Endothelial cell (in vitro differentiated cells): ENCODE data around the gene PHF2. TPM values are rescaled to one million over a fixed set of nuclear protein-coding genes. Genes with fewer than 3 reads are reported as not detected.

Source experiments
- DNase-seq: peaks from one replicate; pipeline ENCODE4 v3.0.0; 2021; ENCODE audit warnings: low spot score
- H3K27ac Mint-ChIP-seq: one replicate; pipeline ENCODE4 v1.8.0; 2021; ENCODE audit warnings: mixed read lengths, inconsistent platforms; ENCODE audit not compliant: unreplicated experiment
- H3K27me3 Mint-ChIP-seq: one replicate; pipeline ENCODE4 v1.8.0; 2021; ENCODE audit warnings: mild to moderate bottlenecking, moderate library complexity, mixed read lengths, inconsistent platforms; ENCODE audit not compliant: unreplicated experiment
- H3K36me3 Mint-ChIP-seq: one replicate; pipeline ENCODE4 v1.8.0; 2021; ENCODE audit warnings: mild to moderate bottlenecking, low read depth, mixed read lengths, inconsistent platforms; ENCODE audit not compliant: unreplicated experiment
- H3K4me1 Mint-ChIP-seq: one replicate; pipeline ENCODE4 v1.8.0; 2021; ENCODE audit warnings: mild to moderate bottlenecking, mixed read lengths, inconsistent platforms; ENCODE audit not compliant: unreplicated experiment
- H3K4me3 Mint-ChIP-seq: one replicate; pipeline ENCODE4 v1.8.0; 2021; ENCODE audit warnings: mild to moderate bottlenecking, mixed read lengths, inconsistent platforms; ENCODE audit not compliant: unreplicated experiment
- H3K9me3 Mint-ChIP-seq: one replicate; pipeline ENCODE4 v1.8.0; 2021; ENCODE audit warnings: mixed read lengths, inconsistent platforms; ENCODE audit not compliant: unreplicated experiment
- total RNA-seq: library from RNA; stranded (reverse); fragmentation: NEBNext Ultra II Directional; extraction: Animal tissue kit (Norgen Biotek cat#: 25700); gene quantifications from one replicate; pipeline ENCODE4 v1.2.1, GENCODE V29; 2021; ENCODE audit not compliant: unreplicated experiment
- TF ChIP-seq, protein P1 (sequence below): fragments of 200-600 bp; sonication (generic); IDR thresholded peaks from one replicate; pipeline ENCODE4 v1.5.0; 2021; ENCODE audit warnings: antibody characterized with exemption; ENCODE audit not compliant: unreplicated experiment

Gene PHF2
- total RNA-seq, 1 donor from 2014 or later: 20.9 TPM

- TF ChIP-seq, protein P1, sequence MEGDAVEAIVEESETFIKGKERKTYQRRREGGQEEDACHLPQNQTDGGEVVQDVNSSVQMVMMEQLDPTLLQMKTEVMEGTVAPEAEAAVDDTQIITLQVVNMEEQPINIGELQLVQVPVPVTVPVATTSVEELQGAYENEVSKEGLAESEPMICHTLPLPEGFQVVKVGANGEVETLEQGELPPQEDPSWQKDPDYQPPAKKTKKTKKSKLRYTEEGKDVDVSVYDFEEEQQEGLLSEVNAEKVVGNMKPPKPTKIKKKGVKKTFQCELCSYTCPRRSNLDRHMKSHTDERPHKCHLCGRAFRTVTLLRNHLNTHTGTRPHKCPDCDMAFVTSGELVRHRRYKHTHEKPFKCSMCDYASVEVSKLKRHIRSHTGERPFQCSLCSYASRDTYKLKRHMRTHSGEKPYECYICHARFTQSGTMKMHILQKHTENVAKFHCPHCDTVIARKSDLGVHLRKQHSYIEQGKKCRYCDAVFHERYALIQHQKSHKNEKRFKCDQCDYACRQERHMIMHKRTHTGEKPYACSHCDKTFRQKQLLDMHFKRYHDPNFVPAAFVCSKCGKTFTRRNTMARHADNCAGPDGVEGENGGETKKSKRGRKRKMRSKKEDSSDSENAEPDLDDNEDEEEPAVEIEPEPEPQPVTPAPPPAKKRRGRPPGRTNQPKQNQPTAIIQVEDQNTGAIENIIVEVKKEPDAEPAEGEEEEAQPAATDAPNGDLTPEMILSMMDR: no peak
- H3K36me3 Mint-ChIP-seq: peaks cover 21% of the 10 kb centered on the region
Measured at GRCh38 chr9:93645149-93645889, 68.9 kb downstream of the PHF2 start.

DNA sequence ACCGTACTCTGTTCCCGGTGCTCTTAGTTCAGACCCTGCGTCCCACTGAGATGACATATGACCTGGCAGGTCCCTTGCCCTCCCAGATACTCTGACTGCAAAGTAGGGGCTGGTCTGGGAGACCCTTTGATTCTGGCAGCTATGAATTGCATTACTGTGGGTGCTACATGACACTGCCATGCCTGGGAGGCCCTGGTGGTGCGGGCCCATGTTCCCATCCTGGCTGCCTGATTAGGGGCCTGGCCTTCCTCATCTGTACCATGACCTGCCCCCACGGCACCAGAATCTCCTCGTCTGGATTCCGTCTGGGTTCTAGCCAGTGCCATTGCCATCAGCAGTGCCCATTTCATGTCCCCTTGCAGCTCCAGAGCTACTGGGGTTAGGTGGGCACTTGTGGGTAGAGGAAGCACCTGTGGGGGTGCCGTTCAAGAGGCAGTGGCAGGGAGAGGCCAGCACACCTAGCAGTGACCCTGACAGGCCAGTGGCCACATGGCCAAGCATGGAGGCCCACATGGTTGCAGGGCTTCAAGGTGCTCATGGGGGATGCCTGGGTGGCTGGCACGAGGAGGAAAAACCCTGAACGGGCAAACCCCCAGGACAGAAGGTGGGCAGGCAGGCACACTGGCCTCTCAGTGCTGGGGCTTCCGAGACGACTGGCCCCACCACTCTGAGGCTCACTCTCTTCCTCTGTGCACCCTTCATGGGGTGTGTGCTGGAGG lies 69.7 kb downstream of the PHF2 start:
- H3K4me1 Mint-ChIP-seq: peaks cover 8% of the 10 kb centered on the region
- H3K27ac Mint-ChIP-seq: no peak overlapping the region
- no peaks in the 10 kb centered on the region for H3K27me3 Mint-ChIP-seq
- H3K36me3 Mint-ChIP-seq: peaks cover 23% of the 10 kb centered on the region
- TF ChIP-seq, protein P1: no peak
- no peaks in the 10 kb centered on the region for H3K9me3 Mint-ChIP-seq
- H3K4me3 Mint-ChIP-seq: no peak overlapping the region
- DNase-seq: no peak

More at GRCh38 chr9:93645149-93645889, 68.9 kb downstream of the PHF2 start:
- Mint-ChIP-seq H3K27me3 (no peaks in the 10 kb centered on the region), H3K4me1 (peaks cover 8% of the 10 kb centered on the region), H3K27ac (no peak overlapping the region), H3K4me3 (no peak overlapping the region), H3K9me3 (no peaks in the 10 kb centered on the region)
- DNase-seq: no peak

- Mint-ChIP-seq H3K36me3 (peaks cover 30% of the 10 kb centered on the region), H3K9me3 (no peaks in the 10 kb centered on the region), H3K4me1 (peaks cover 8% of the 10 kb centered on the region), H3K4me3 (no peak overlapping the region), H3K27ac (no peak overlapping the region), H3K27me3 (peaks cover 1% of the 10 kb centered on the region)
- DNase-seq: peak; percentile 1
- TF ChIP-seq, protein P1: no peak
Measured at GRCh38 chr9:93646640-93647178, 70.3 kb downstream of the PHF2 start.

GRCh38 chr9:93648181-93648580 lies 71.8 kb downstream of the PHF2 start:
- TF ChIP-seq, protein P1: no peak
- Mint-ChIP-seq H3K4me1 (peaks cover 7% of the 10 kb centered on the region), H3K27me3 (peaks cover 1% of the 10 kb centered on the region), H3K4me3 (no peak overlapping the region), H3K9me3 (no peaks in the 10 kb centered on the region), H3K36me3 (peaks cover 41% of the 10 kb centered on the region), H3K27ac (no peak overlapping the region)
- no peak for DNase-seq

GRCh38 chr9:93648836-93649235 lies 72.5 kb downstream of the PHF2 start:
- Mint-ChIP-seq H3K36me3 (peaks cover 40% of the 10 kb centered on the region), H3K4me1 (peaks cover under 1% of the 10 kb centered on the region), H3K4me3 (no peak overlapping the region), H3K27ac (no peak overlapping the region), H3K9me3 (no peaks in the 10 kb centered on the region), H3K27me3 (peaks cover 1% of the 10 kb centered on the region)
- DNase-seq: peak; percentile 1
- TF ChIP-seq, protein P1: no peak
